IgD-negative memory B cell (primary cell): ENCODE results near the gene POU2F1. TPM values are rescaled to one million over a fixed set of nuclear protein-coding genes. Genes with fewer than 3 reads are reported as not detected.

ENCODE experiments used
- H3K27ac Mint-ChIP-seq, 3 donors: one replicate each; pipeline ENCODE4 v1.8.0; 2020 to 2022; ENCODE audit warnings: mild to moderate bottlenecking in 3 of 3, mixed read lengths in 3 of 3, moderate library complexity in 1 of 3
- H3K27me3 Mint-ChIP-seq: one replicate; pipeline ENCODE4 v1.8.0; 2021; ENCODE audit warnings: mixed read lengths
- H3K36me3 Mint-ChIP-seq: one replicate; pipeline ENCODE4 v1.8.0; 2020; ENCODE audit warnings: mild to moderate bottlenecking, mixed read lengths
- H3K4me1 Mint-ChIP-seq, 3 donors: one replicate each; pipeline ENCODE4 v1.8.0; 2020 to 2022; ENCODE audit warnings: mixed read lengths in 3 of 3, mild to moderate bottlenecking in 1 of 3
- H3K4me3 Mint-ChIP-seq, 4 donors: one replicate each; pipeline ENCODE4 v1.8.0; 2020 to 2022; ENCODE audit warnings: mild to moderate bottlenecking in 4 of 4, mixed read lengths in 4 of 4, moderate library complexity in 3 of 4
- H3K9me3 Mint-ChIP-seq, 3 donors: one replicate each; pipeline ENCODE4 v1.8.0; 2020 to 2021; ENCODE audit warnings: mixed read lengths in 3 of 3, mild to moderate bottlenecking in 1 of 3
- polyA plus RNA-seq: library from polyadenylated mRNA; unstranded; fragments of 300-500 nt; fragmentation: Illumina TruSeq; gene quantifications from one replicate; pipeline ENCODE4 v1.2.3, GENCODE V29; 2021

The POU2F1 gene
- polyA plus RNA-seq, 1 donor from 2014 or later: 20.4 TPM

GRCh38 chr1:167289966-167290365 is 69.3 kb downstream of the POU2F1 start:
- Mint-ChIP-seq H3K4me3 (no peak overlapping the region), H3K9me3 (no peaks in the 10 kb centered on the region), H3K27me3 (no peaks in the 10 kb centered on the region), H3K27ac (no peak overlapping the region), H3K36me3 (peaks cover 8% of the 10 kb centered on the region), H3K4me1 (peaks cover 24 to 42% (median 36%) of the 10 kb centered on the region in 3 donors)

GRCh38 chr1:167291539-167292185 is 71.0 kb downstream of the POU2F1 start:
- no peak overlapping the region for H3K27ac Mint-ChIP-seq
- peaks cover 23 to 35% (median 33%) of the 10 kb centered on the region in 3 donors for H3K4me1 Mint-ChIP-seq
- H3K27me3 Mint-ChIP-seq: no peaks in the 10 kb centered on the region
- peaks cover 8% of the 10 kb centered on the region for H3K36me3 Mint-ChIP-seq
- H3K9me3 Mint-ChIP-seq: no peaks in the 10 kb centered on the region
- no peak overlapping the region for H3K4me3 Mint-ChIP-seq

- Mint-ChIP-seq H3K9me3 (no peaks in the 10 kb centered on the region), H3K27ac (no peak overlapping the region), H3K27me3 (no peaks in the 10 kb centered on the region), H3K4me3 (no peak overlapping the region), H3K36me3 (peaks cover 8% of the 10 kb centered on the region), H3K4me1 (peaks cover 23 to 31% (median 28%) of the 10 kb centered on the region in 3 donors)
These were observed 71.5 kb downstream of the POU2F1 start for GRCh38 chr1:167292216-167292615.

- Mint-ChIP-seq H3K27ac (peak overlapping the region in 1 of 3 donors; percentile 71), H3K27me3 (no peaks in the 10 kb centered on the region), H3K9me3 (no peaks in the 10 kb centered on the region), H3K4me3 (no peak overlapping the region), H3K36me3 (peaks cover 8% of the 10 kb centered on the region), H3K4me1 (peaks cover 19 to 28% (median 28%) of the 10 kb centered on the region in 3 donors)
These were observed 72.4 kb downstream of the POU2F1 start for GRCh38 chr1:167293057-167293456.

GRCh38 chr1:167294528-167294927 is 73.8 kb downstream of the POU2F1 start:
- H3K9me3 Mint-ChIP-seq: peaks cover 0 to 2% (median 0%) of the 10 kb centered on the region in 3 donors
- H3K36me3 Mint-ChIP-seq: peaks cover 10% of the 10 kb centered on the region
- H3K27ac Mint-ChIP-seq: no peak overlapping the region
- H3K27me3 Mint-ChIP-seq: no peaks in the 10 kb centered on the region
- no peak overlapping the region for H3K4me3 Mint-ChIP-seq
- peaks cover 22 to 32% (median 27%) of the 10 kb centered on the region in 3 donors for H3K4me1 Mint-ChIP-seq

GRCh38 chr1:167297222-167298214 is 76.8 kb downstream of the POU2F1 start:
- Mint-ChIP-seq H3K36me3 (peaks cover 8% of the 10 kb centered on the region), H3K4me3 (no peak overlapping the region), H3K9me3 (peaks cover 0 to 4% (median 0%) of the 10 kb centered on the region in 3 donors), H3K27ac (no peak overlapping the region), H3K4me1 (peaks cover 26 to 34% (median 32%) of the 10 kb centered on the region in 3 donors), H3K27me3 (no peaks in the 10 kb centered on the region)

GRCh38 chr1:167298325-167298724 is 77.6 kb downstream of the POU2F1 start:
- Mint-ChIP-seq H3K9me3 (peaks cover 0 to 4% (median 0%) of the 10 kb centered on the region in 3 donors), H3K4me3 (no peak overlapping the region), H3K27me3 (no peaks in the 10 kb centered on the region), H3K36me3 (peaks cover 3% of the 10 kb centered on the region), H3K27ac (no peak overlapping the region), H3K4me1 (peaks cover 22 to 32% (median 27%) of the 10 kb centered on the region in 3 donors)

- Mint-ChIP-seq H3K27me3 (no peaks in the 10 kb centered on the region), H3K4me3 (no peak overlapping the region), H3K9me3 (peaks cover 0 to 4% (median 0%) of the 10 kb centered on the region in 3 donors), H3K27ac (no peak overlapping the region), H3K36me3 (peaks cover 4% of the 10 kb centered on the region), H3K4me1 (peaks cover 15 to 25% (median 15%) of the 10 kb centered on the region in 3 donors)
These were observed 80.7 kb downstream of the POU2F1 start for GRCh38 chr1:167301355-167301754.

- Mint-ChIP-seq H3K36me3 (peaks cover 4% of the 10 kb centered on the region), H3K27me3 (no peaks in the 10 kb centered on the region), H3K4me3 (no peak overlapping the region), H3K9me3 (peaks cover 0 to 4% (median 0%) of the 10 kb centered on the region in 3 donors), H3K27ac (no peak overlapping the region), H3K4me1 (peaks cover 17 to 35% (median 20%) of the 10 kb centered on the region in 3 donors)
These were observed 83.5 kb downstream of the POU2F1 start for GRCh38 chr1:167304165-167304564.

GRCh38 chr1:167305059-167305705 is 84.5 kb downstream of the POU2F1 start:
- H3K27me3 Mint-ChIP-seq: no peaks in the 10 kb centered on the region
- no peaks in the 10 kb centered on the region for H3K9me3 Mint-ChIP-seq
- H3K4me1 Mint-ChIP-seq: peaks cover 11 to 32% (median 20%) of the 10 kb centered on the region in 3 donors
- H3K4me3 Mint-ChIP-seq: no peak overlapping the region
- peaks cover 2% of the 10 kb centered on the region for H3K36me3 Mint-ChIP-seq
- H3K27ac Mint-ChIP-seq: no peak overlapping the region

GRCh38 chr1:167305706-167306277 is 85.1 kb downstream of the POU2F1 start:
- Mint-ChIP-seq H3K4me1 (peaks cover 14 to 32% (median 21%) of the 10 kb centered on the region in 3 donors), H3K27ac (no peak overlapping the region), H3K9me3 (no peaks in the 10 kb centered on the region), H3K36me3 (peaks cover 4% of the 10 kb centered on the region), H3K4me3 (no peak overlapping the region), H3K27me3 (no peaks in the 10 kb centered on the region)

- Mint-ChIP-seq H3K4me3 (no peak overlapping the region), H3K36me3 (peaks cover 2% of the 10 kb centered on the region), H3K27ac (no peak overlapping the region), H3K4me1 (peaks cover 15 to 27% (median 23%) of the 10 kb centered on the region in 3 donors), H3K9me3 (peaks cover 0 to 9% (median 2%) of the 10 kb centered on the region in 3 donors), H3K27me3 (no peaks in the 10 kb centered on the region)
These were observed 90.0 kb downstream of the POU2F1 start for GRCh38 chr1:167310732-167311131.

- peaks cover 10 to 25% (median 19%) of the 10 kb centered on the region in 3 donors for H3K4me1 Mint-ChIP-seq
- H3K4me3 Mint-ChIP-seq: no peak overlapping the region
- no peaks in the 10 kb centered on the region for H3K27me3 Mint-ChIP-seq
- H3K9me3 Mint-ChIP-seq: peaks cover 5 to 26% (median 9%) of the 10 kb centered on the region in 3 donors
- H3K36me3 Mint-ChIP-seq: peaks cover 9% of the 10 kb centered on the region
- no peak overlapping the region for H3K27ac Mint-ChIP-seq
These were observed 92.2 kb downstream of the POU2F1 start for GRCh38 chr1:167312871-167313270.

- Mint-ChIP-seq H3K27me3 (no peaks in the 10 kb centered on the region), H3K4me1 (peaks cover 5 to 20% (median 18%) of the 10 kb centered on the region in 3 donors), H3K27ac (peak overlapping the region in 2 of 3 donors; percentile 7 to 39), H3K9me3 (peaks cover 13 to 40% (median 17%) of the 10 kb centered on the region in 3 donors), H3K36me3 (peaks cover 12% of the 10 kb centered on the region), H3K4me3 (peak overlapping the region in 1 of 4 donors; percentile 14)
These were observed 94.0 kb downstream of the POU2F1 start for GRCh38 chr1:167314671-167315070.
